GM12801 (cell line): Measurements from ENCODE around the gene LTN1.

ENCODE experiments used
- CTCF ChIP-seq: IDR thresholded peaks from one replicate; pipeline ENCODE4 v1.5.1; 2011; ENCODE audit warnings: control low read depth; ENCODE audit not compliant: insufficient read length; ENCODE audit errors: extremely low read depth

Gene LTN1

GRCh38 chr21:29005696-29006095 is 13.0 kb upstream of the LTN1 start:
- no peak for TF ChIP-seq CTCF

GRCh38 chr21:29002442-29003144 is 9.9 kb upstream of the LTN1 start:
- no peak for TF ChIP-seq CTCF

DNA sequence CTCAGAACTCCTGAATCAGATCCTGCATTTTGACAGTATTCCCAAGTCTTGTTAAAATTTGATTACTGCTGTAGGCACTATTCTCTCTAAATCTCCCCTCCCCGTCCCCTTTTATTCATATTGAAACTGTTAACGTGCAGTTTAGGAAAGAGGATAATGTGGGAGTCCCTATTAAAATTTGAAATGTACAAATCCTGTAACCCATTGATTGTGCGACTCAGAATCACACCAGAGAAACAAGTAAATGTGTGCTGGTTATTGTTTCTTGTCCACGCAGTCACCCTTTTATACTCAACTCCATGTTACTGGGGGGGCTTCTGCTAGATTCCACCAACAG is 584 bp upstream of the LTN1 start:
- TF ChIP-seq CTCF, result no peak

DNA sequence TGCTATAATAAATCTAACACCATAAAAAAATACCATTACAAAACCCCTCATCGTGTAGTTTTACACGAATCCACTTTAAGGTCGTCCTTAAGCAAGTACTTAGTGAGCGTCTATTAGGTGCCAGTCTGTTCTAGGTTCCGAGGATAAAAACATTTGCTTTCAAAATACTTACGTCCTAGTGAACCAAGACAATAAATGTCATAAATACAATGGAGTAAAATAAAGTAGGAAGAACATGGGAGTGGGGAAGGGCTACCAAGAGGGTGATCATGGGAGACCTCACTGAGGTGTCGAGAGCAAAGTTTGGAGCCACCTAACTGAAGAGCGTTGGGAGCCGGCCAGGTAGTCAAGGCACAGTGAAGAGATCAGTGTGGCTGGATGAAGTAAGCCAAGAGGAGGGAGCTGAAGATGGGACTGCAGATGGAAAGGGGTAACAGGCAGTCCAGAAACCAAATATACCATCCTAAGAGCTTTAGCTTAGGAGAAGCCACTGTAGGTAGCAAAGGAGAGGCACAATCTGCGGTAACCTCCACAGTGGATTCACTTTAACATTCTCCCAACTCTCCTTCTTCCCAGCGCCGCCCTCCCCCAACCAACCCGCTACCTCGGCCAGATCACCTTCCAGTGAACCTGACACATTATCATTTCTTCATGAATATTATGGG is 684 bp downstream of the LTN1 start:
- no peak for TF ChIP-seq CTCF

- TF ChIP-seq CTCF, result no peak
Observed at GRCh38 chr21:28986677-28987076, 6.0 kb downstream of the LTN1 start.

DNA sequence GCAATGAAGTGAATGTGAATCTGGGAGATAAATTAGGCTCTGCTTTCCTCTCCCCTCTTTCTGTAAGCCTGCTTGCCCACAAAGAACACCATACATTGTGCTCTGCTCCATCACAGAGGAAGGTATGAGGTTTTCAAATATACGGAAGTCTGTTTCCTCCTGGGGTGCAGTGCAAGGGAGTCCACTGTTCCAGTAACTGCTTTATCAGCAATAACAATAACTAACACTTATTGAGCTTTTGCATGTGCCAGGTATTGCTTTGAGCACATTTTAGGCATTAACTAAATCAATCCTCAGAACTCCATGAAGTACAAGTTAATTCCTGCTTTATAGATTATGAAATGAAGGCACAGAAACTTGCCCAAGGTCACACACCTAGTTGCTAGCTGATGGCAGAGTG is 10.0 kb downstream of the LTN1 start:
- no peak for TF ChIP-seq CTCF

GRCh38 chr21:28979092-28979491 is 13.6 kb downstream of the LTN1 start:
- no peak for TF ChIP-seq CTCF
